Prostate gland (tissue), 2 donors: ENCODE results near the gene RACGAP1.

ENCODE experiments used
- CTCF ChIP-seq, 4 experiments: fragments of 200-600 bp in 2 of 4; fragments of 450-650 bp in 2 of 4; sonication (generic) in 2 of 4; IDR thresholded peaks; 1 replicate in 3 of 4; 2 replicates in 1 of 4; pipeline ENCODE4 v1.5.1; 2016 to 2019; ENCODE audit warnings: antibody characterized with exemption in 4 of 4, mild to moderate bottlenecking in 2 of 4, moderate library complexity in 2 of 4
- POLR2A ChIP-seq: fragments of 450-650 bp; IDR thresholded peaks from one replicate; pipeline ENCODE4 v1.6.1; 2016; ENCODE audit warnings: antibody characterized with exemption, mild to moderate bottlenecking
- POLR2AphosphoS5 ChIP-seq: sonication (generic); formaldehyde crosslinking; IDR thresholded peaks from one replicate; pipeline ENCODE4 v1.6.1; 2017; ENCODE audit warnings: antibody characterized with exemption

- no peak for TF ChIP-seq CTCF (IDR thresholded peaks at IDR 0.05)
- no peak for TF ChIP-seq POLR2AphosphoS5
- no peak for TF ChIP-seq POLR2A
Observed at GRCh38 chr12:49943625-49943960, 81.7 kb downstream of the RACGAP1 start.
